MCF 10A (cell line): ENCODE data around the gene IMP4. TPM values are rescaled to one million over a fixed set of nuclear protein-coding genes. Genes with fewer than 3 reads are reported as not detected.

Experiments
- BruUV-seq: library from RNA; stranded (reverse); fragments of 400-500 nt; replicated peaks from 2 replicates; lab custom pipeline; 2021; lab: Mats Ljungman, UMichigan
- CTCF ChIA-PET: fragments of 300-600 bp; sonication (Branson Sonifier 250); formaldehyde crosslinking; extraction: SDS; loops from one replicate; lab custom pipeline; 2021; ENCODE audit warnings: antibody characterized with exemption, inconsistent platforms; lab: Yijun Ruan, JAX
- POLR2A ChIA-PET: fragments of 300-600, 350-650 bp; sonication (Branson Sonifier 250); formaldehyde crosslinking; extraction: SDS; loops from one replicate; lab custom pipeline; 2020; ENCODE audit warnings: antibody characterized with exemption, inconsistent platforms; lab: Yijun Ruan, JAX
- DNase-seq: peaks from one replicate; pipeline ENCODE4 v3.0.0-alpha.2; 2018; ENCODE audit not compliant: unreplicated experiment
- H3K27ac Mint-ChIP-seq: one replicate; pipeline ENCODE4 v1.8.0; 2022; ENCODE audit warnings: mild to moderate bottlenecking, low read depth, mixed read lengths; ENCODE audit not compliant: unreplicated experiment
- H3K27me3 Mint-ChIP-seq: one replicate; pipeline ENCODE4 v1.8.0; 2022; ENCODE audit warnings: mixed read lengths; ENCODE audit not compliant: insufficient read depth, unreplicated experiment
- H3K36me3 Mint-ChIP-seq: one replicate; pipeline ENCODE4 v1.8.0; 2022; ENCODE audit warnings: mild to moderate bottlenecking, moderate library complexity, mixed read lengths; ENCODE audit not compliant: insufficient read depth, unreplicated experiment
- H3K4me1 Mint-ChIP-seq: one replicate; pipeline ENCODE4 v1.8.0; 2022; ENCODE audit warnings: mixed read lengths; ENCODE audit not compliant: insufficient read depth, unreplicated experiment
- H3K4me3 Mint-ChIP-seq: one replicate; pipeline ENCODE4 v1.8.0; 2022; ENCODE audit warnings: mild to moderate bottlenecking, moderate library complexity, mixed read lengths; ENCODE audit not compliant: unreplicated experiment
- H3K9me3 Mint-ChIP-seq: one replicate; pipeline ENCODE4 v1.8.0; 2022; ENCODE audit warnings: mixed read lengths; ENCODE audit not compliant: unreplicated experiment
- CTCF ChIP-seq: fragments of 200-600 bp; IDR thresholded peaks from one replicate; pipeline ENCODE4 v1.8.0; 2022; ENCODE audit warnings: antibody characterized with exemption, mild to moderate bottlenecking; ENCODE audit not compliant: unreplicated experiment
- intact Hi-C: fragments of 100-400 bp; cut with micrococcal nuclease; formaldehyde crosslinking; loops from 2 replicates; pipeline ENCODE4 v1.14.1; 2022
- total RNA-seq: library from RNA; stranded (reverse); gene quantifications from 2 replicates; pipeline ENCODE4 v1.2.3, GENCODE V29; 2022

The IMP4 gene
- total RNA-seq, 1 experiment from 2014 or later = 144 TPM

- ChIA-PET CTCF (interaction anchor here (0.7 kb wide), 1 partner anchor 24 kb away, joined by 3 read pairs; no protein-coding TSS in a partner anchor), POLR2A (no interaction called here)
- TF ChIP-seq CTCF = no peak
- no TSS peak for BruUV-seq
- Mint-ChIP-seq H3K27ac (no peak overlapping the region), H3K27me3 (peaks cover 32% of the 10 kb centered on the region), H3K9me3 (no peaks in the 10 kb centered on the region), H3K4me1 (no peaks in the 10 kb centered on the region), H3K4me3 (no peak overlapping the region), H3K36me3 (no peaks in the 10 kb centered on the region)
- no peak for DNase-seq
- intact Hi-C loops = no loop called here
These were observed 40.4 kb upstream of the IMP4 start for GRCh38 chr2:130302164-130302886.

- BruUV-seq = no TSS peak
- Mint-ChIP-seq H3K9me3 (no peaks in the 10 kb centered on the region), H3K27ac (no peak overlapping the region), H3K4me1 (no peaks in the 10 kb centered on the region), H3K4me3 (no peak overlapping the region), H3K36me3 (no peaks in the 10 kb centered on the region), H3K27me3 (peaks cover 23% of the 10 kb centered on the region)
- TF ChIP-seq CTCF = no peak
- ChIA-PET CTCF (interaction anchor here (0.6 kb wide), 1 partner anchor 64 kb away, joined by 3 read pairs; no protein-coding TSS in a partner anchor), POLR2A (no interaction called here)
- intact Hi-C loops = no loop called here
- DNase-seq = no peak
These were observed 39.5 kb upstream of the IMP4 start for GRCh38 chr2:130303169-130303568.

GRCh38 chr2:130304726-130305125, 38.0 kb upstream of the IMP4 start:
- no TSS peak for BruUV-seq
- DNase-seq = no peak
- ChIA-PET CTCF (no interaction called here), POLR2A (no interaction called here)
- no peak overlapping the region for H3K4me3 Mint-ChIP-seq
- H3K27me3 Mint-ChIP-seq = peaks cover 12% of the 10 kb centered on the region
- no peaks in the 10 kb centered on the region for H3K4me1 Mint-ChIP-seq
- no peaks in the 10 kb centered on the region for H3K9me3 Mint-ChIP-seq
- no peaks in the 10 kb centered on the region for H3K36me3 Mint-ChIP-seq
- TF ChIP-seq CTCF = no peak
- no peak overlapping the region for H3K27ac Mint-ChIP-seq
- intact Hi-C loops = no loop called here

DNA sequence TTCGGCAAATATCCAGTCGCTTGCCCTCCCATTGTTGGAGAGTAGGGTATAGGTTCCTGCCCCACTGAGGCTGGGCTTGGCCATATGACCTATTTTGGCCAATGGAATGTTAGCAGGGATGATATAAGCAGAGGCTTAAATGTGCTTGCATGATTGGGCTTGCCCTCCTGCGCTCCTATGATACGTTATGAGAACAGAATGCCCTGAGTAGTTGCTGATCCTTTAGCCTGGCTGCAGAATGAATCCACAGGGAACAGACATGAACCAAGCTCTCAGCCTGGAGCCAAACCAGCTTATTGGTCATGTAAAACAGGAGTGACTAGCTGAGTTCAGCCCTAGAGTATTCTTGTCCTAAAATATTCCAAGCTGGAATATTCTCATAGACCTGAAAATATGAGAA, 34.8 kb upstream of the IMP4 start:
- no peak for TF ChIP-seq CTCF
- ChIA-PET POLR2A (no interaction called here), CTCF (no interaction called here)
- no peaks in the 10 kb centered on the region for H3K9me3 Mint-ChIP-seq
- H3K4me1 Mint-ChIP-seq = no peaks in the 10 kb centered on the region
- no TSS peak for BruUV-seq
- no peaks in the 10 kb centered on the region for H3K27me3 Mint-ChIP-seq
- intact Hi-C loops = no loop called here
- peak; percentile 4 for DNase-seq
- no peaks in the 10 kb centered on the region for H3K36me3 Mint-ChIP-seq
- H3K4me3 Mint-ChIP-seq = no peak overlapping the region
- H3K27ac Mint-ChIP-seq = no peak overlapping the region
